GM19035 (cell line): ENCODE measurements around the gene FSTL5.

ENCODE experiments used
- ATAC-seq: cut with Tn5 transposase; IDR thresholded peaks from one replicate; pipeline ENCODE4 v1.9.1; 2021; ENCODE audit not compliant: unreplicated experiment

Gene FSTL5

GRCh38 chr4:161359491-161359890, 804.3 kb downstream of the FSTL5 start:
- no peak for ATAC-seq

- no peak for ATAC-seq
Measured at GRCh38 chr4:161356351-161356750, 807.4 kb downstream of the FSTL5 start.

DNA sequence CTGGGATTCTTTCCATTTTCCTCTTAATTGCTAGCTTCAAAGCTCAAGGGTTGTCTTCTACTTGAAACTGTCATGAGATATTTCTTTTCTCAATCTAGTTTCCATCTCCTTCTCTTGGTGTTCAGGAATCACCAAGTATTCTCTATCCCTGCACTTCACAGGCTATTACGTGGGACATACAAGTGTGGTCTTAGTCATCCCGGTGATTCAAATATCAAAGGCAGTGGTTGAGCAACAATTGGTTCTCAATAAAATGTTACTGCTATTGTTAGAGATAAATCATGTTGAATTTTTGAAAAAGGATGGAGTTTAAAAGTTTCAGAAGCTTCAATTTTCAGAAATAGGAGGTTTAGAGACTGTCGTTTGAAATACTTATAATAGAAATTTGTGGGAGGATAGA, 812.9 kb downstream of the FSTL5 start:
- ATAC-seq, result no peak

GRCh38 chr4:161345741-161346140, 818.1 kb downstream of the FSTL5 start:
- ATAC-seq, result no peak

GRCh38 chr4:161343569-161343950, 820.2 kb downstream of the FSTL5 start:
- no peak for ATAC-seq

DNA sequence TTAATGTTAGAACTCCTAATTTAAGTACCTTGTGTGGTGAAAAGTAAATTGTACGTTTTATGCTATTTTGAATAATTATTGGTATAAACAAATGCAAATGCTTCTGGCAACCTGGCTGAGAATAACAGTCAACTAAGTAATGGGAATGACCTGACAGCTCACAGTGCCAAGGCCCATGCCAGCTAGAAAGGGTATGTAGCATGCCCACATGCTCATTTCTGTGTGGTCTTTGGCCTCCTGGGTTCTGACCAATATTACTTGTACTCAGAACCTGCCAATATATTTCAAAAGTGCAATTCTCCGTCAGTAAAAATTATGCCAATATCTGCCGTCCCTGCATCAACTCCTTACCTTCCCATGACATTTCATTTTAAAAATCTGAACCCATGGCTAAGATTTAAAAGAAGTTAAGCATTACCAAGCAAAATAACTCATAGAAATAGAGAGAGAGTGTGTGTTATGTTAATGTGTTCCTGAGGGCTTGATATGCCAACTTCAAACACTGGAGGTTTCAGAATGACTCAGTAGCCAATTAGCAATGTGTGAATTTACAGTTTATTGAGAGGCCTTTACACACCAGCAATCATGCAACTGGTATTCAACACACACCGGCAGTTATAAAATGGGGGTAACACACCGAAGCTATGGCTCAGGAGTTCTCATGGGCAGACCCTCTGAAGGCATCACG, 820.8 kb downstream of the FSTL5 start:
- ATAC-seq, result no peak

DNA sequence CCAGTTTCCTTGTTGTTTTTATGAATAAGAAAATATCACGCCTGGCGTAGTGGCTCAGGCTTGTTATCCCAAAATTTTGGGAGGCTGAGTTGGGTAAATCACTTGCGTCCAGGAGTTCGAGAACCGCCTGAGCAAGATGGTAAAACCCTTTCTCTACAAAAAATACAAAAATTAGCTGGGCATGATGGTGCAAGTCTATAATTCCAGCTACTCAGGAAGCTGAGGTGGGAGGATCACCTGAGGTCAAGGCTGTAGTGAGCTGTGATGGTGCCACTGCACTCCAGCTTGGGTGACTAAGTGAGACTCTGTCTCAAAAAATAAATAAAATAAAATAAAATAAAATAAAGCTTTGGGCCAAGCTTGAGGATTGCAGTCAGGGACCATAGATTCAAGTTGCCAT, 827.2 kb downstream of the FSTL5 start:
- ATAC-seq, result no peak

DNA sequence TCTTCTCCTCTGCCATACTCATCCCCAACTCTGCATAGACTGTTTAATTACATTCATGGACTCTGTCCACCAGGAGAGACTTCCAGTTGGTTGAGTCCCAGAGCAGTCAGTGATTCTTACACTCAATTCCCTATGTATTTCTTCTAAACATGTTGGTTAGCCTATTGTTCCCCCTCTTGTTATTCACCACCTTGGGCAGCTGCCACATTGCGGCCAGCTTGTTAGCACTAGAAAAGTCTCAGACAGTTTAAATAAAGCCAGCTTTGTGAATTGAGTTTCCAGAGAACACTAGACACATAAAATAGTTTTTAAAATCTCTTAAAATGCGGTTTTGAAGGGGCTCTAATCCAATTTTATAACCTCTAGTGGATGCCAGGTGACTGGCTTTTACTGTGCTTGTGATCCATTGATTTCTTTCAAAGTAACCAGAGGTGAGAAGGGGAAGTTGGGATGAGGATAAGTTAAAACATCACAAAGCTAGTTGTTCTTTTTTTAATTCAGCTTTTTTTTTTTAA, 827.7 kb downstream of the FSTL5 start:
- ATAC-seq, result no peak
